ENCODE data around the gene WAC.

The WAC gene

GRCh38 chr10:28548781-28549498, 16.0 kb downstream of the WAC start:
- Mint-ChIP-seq H3K27me3 (no peaks in the 10 kb centered on the region), H3K4me3 (peak overlapping the region in 1 of 2 donors; percentile 39)
- DNase-seq = no peak

GRCh38 chr10:28551086-28551485, 18.2 kb downstream of the WAC start:
- peaks cover 0 to 8% of the 10 kb centered on the region in 2 donors for H3K9me3 Mint-ChIP-seq
- ATAC-seq = no peak
- no peak overlapping the region for H3K27ac Mint-ChIP-seq
- no peak overlapping the region for H3K4me3 Mint-ChIP-seq
- H3K27me3 Mint-ChIP-seq = no peaks in the 10 kb centered on the region
- no peak for DNase-seq
- peaks cover 75% of the 10 kb centered on the region for H3K4me1 Mint-ChIP-seq

More at GRCh38 chr10:28548781-28549498, 16.0 kb downstream of the WAC start:
- Mint-ChIP-seq H3K4me1 (peaks cover 74% of the 10 kb centered on the region), H3K9me3 (no peaks in the 10 kb centered on the region), H3K27ac (no peak overlapping the region)
- no peak for ATAC-seq

- H3K27ac Mint-ChIP-seq = no peak overlapping the region
- no peak for ATAC-seq
Observed at GRCh38 chr10:28552775-28553174, 19.9 kb downstream of the WAC start.

GRCh38 chr10:28554009-28554408, 21.1 kb downstream of the WAC start:
- H3K27ac Mint-ChIP-seq = no peak overlapping the region

More at GRCh38 chr10:28552775-28553174, 19.9 kb downstream of the WAC start:
- no peak overlapping the region for H3K4me3 Mint-ChIP-seq
- DNase-seq = no peak
- H3K27me3 Mint-ChIP-seq = no peaks in the 10 kb centered on the region
- peaks cover 83% of the 10 kb centered on the region for H3K4me1 Mint-ChIP-seq
- peaks cover 0 to 8% of the 10 kb centered on the region in 2 donors for H3K9me3 Mint-ChIP-seq

GRCh38 chr10:28554952-28555351, 22.0 kb downstream of the WAC start:
- Mint-ChIP-seq H3K9me3 (peaks cover 0 to 8% of the 10 kb centered on the region in 2 donors), H3K4me3 (no peak overlapping the region), H3K4me1 (peaks cover 83% of the 10 kb centered on the region), H3K27me3 (no peaks in the 10 kb centered on the region), H3K27ac (no peak overlapping the region)
- ATAC-seq = no peak
- DNase-seq = no peak

More at GRCh38 chr10:28554009-28554408, 21.1 kb downstream of the WAC start:
- peaks cover 0 to 8% of the 10 kb centered on the region in 2 donors for H3K9me3 Mint-ChIP-seq
- no peaks in the 10 kb centered on the region for H3K27me3 Mint-ChIP-seq
- ATAC-seq (no peak), DNase-seq (no peak)
- no peak overlapping the region for H3K4me3 Mint-ChIP-seq
- peaks cover 83% of the 10 kb centered on the region for H3K4me1 Mint-ChIP-seq

- H3K9me3 Mint-ChIP-seq = peaks cover 0 to 8% of the 10 kb centered on the region in 2 donors
- no peaks in the 10 kb centered on the region for H3K27me3 Mint-ChIP-seq
- no peak overlapping the region for H3K4me3 Mint-ChIP-seq
- peaks cover 83% of the 10 kb centered on the region for H3K4me1 Mint-ChIP-seq
- no peak for DNase-seq
- H3K27ac Mint-ChIP-seq = no peak overlapping the region
- ATAC-seq = no peak
Observed at GRCh38 chr10:28555358-28555757, 22.4 kb downstream of the WAC start.

- Mint-ChIP-seq H3K9me3 (peaks cover 0 to 8% of the 10 kb centered on the region in 2 donors), H3K4me3 (no peak overlapping the region), H3K27ac (no peak overlapping the region), H3K27me3 (no peaks in the 10 kb centered on the region), H3K4me1 (peaks cover 82% of the 10 kb centered on the region)
- no peak for DNase-seq
- no peak for ATAC-seq
Observed at GRCh38 chr10:28556142-28556541, 23.2 kb downstream of the WAC start.

GRCh38 chr10:28558186-28558585, 25.3 kb downstream of the WAC start:
- H3K27ac Mint-ChIP-seq = no peak overlapping the region

GRCh38 chr10:28558923-28559508, 26.1 kb downstream of the WAC start:
- Mint-ChIP-seq H3K4me3 (no peak overlapping the region), H3K27me3 (no peaks in the 10 kb centered on the region), H3K9me3 (peaks cover 0 to 8% of the 10 kb centered on the region in 2 donors), H3K4me1 (peaks cover 68% of the 10 kb centered on the region), H3K27ac (no peak overlapping the region)
- DNase-seq = no peak
- no peak for ATAC-seq

More at GRCh38 chr10:28558186-28558585, 25.3 kb downstream of the WAC start:
- Mint-ChIP-seq H3K27me3 (no peaks in the 10 kb centered on the region), H3K4me3 (no peak overlapping the region), H3K4me1 (peaks cover 67% of the 10 kb centered on the region), H3K9me3 (peaks cover 0 to 8% of the 10 kb centered on the region in 2 donors)
- ATAC-seq (no peak), DNase-seq (no peak)

- no peaks in the 10 kb centered on the region for H3K27me3 Mint-ChIP-seq
- ATAC-seq (no peak), DNase-seq (no peak)
- H3K4me3 Mint-ChIP-seq = no peak overlapping the region
- H3K27ac Mint-ChIP-seq = no peak overlapping the region
- peaks cover 68% of the 10 kb centered on the region for H3K4me1 Mint-ChIP-seq
- peaks cover 0 to 8% of the 10 kb centered on the region in 2 donors for H3K9me3 Mint-ChIP-seq
Observed at GRCh38 chr10:28559618-28560017, 26.7 kb downstream of the WAC start.

GRCh38 chr10:28560617-28561016, 27.7 kb downstream of the WAC start:
- no peak overlapping the region for H3K27ac Mint-ChIP-seq
- no peak overlapping the region for H3K4me3 Mint-ChIP-seq

GRCh38 chr10:28561531-28561930, 28.6 kb downstream of the WAC start:
- no peak for ATAC-seq
- Mint-ChIP-seq H3K4me3 (no peak overlapping the region), H3K9me3 (no peaks in the 10 kb centered on the region), H3K27ac (no peak overlapping the region), H3K4me1 (peaks cover 73% of the 10 kb centered on the region), H3K27me3 (no peaks in the 10 kb centered on the region)
- no peak for DNase-seq

More at GRCh38 chr10:28560617-28561016, 27.7 kb downstream of the WAC start:
- Mint-ChIP-seq H3K27me3 (no peaks in the 10 kb centered on the region), H3K9me3 (peaks cover 0 to under 1% of the 10 kb centered on the region in 2 donors), H3K4me1 (peaks cover 68% of the 10 kb centered on the region)
- DNase-seq (no peak), ATAC-seq (no peak)

- Mint-ChIP-seq H3K9me3 (no peaks in the 10 kb centered on the region), H3K27me3 (no peaks in the 10 kb centered on the region), H3K4me1 (peaks cover 75% of the 10 kb centered on the region), H3K27ac (no peak overlapping the region), H3K4me3 (no peak overlapping the region)
- no peak for DNase-seq
- no peak for ATAC-seq
Observed at GRCh38 chr10:28564905-28565304, 32.0 kb downstream of the WAC start.

GRCh38 chr10:28566458-28567015, 33.6 kb downstream of the WAC start:
- Mint-ChIP-seq H3K4me3 (no peak overlapping the region), H3K27me3 (no peaks in the 10 kb centered on the region), H3K4me1 (peaks cover 77% of the 10 kb centered on the region), H3K27ac (no peak overlapping the region), H3K9me3 (no peaks in the 10 kb centered on the region)
- DNase-seq (no peak), ATAC-seq (no peak)

GRCh38 chr10:28569506-28570159, 36.7 kb downstream of the WAC start:
- Mint-ChIP-seq H3K4me3 (no peak overlapping the region), H3K27ac (peak overlapping the region in 1 of 2 donors; percentile 8), H3K4me1 (peaks cover 77% of the 10 kb centered on the region), H3K27me3 (no peaks in the 10 kb centered on the region), H3K9me3 (no peaks in the 10 kb centered on the region)
- DNase-seq = no peak
- ATAC-seq = peak; percentile 66

- no peak for ATAC-seq
- DNase-seq = no peak
- peak overlapping the region in 1 of 2 donors; percentile 61 for H3K27ac Mint-ChIP-seq
- H3K27me3 Mint-ChIP-seq = no peaks in the 10 kb centered on the region
- H3K9me3 Mint-ChIP-seq = no peaks in the 10 kb centered on the region
- peaks cover 77% of the 10 kb centered on the region for H3K4me1 Mint-ChIP-seq
- H3K4me3 Mint-ChIP-seq = no peak overlapping the region
Observed at GRCh38 chr10:28570598-28570997, 37.7 kb downstream of the WAC start.
